SKM-1 (cell line): Measurements from ENCODE around the gene CILP2.
A peak's percentile ranks its signal among the peaks of the same experiment; 100 is the strongest.

ENCODE experiments used
- DNase-seq: peaks from one replicate; lab custom pipeline; 2025; ENCODE audit not compliant: unreplicated experiment; lab: John Stamatoyannopoulos, UW

The CILP2 gene

GRCh38 chr19:19562665-19563347, 24.7 kb downstream of the CILP2 start:
- no peak for DNase-seq

- no peak for DNase-seq
These were observed 25.3 kb downstream of the CILP2 start for GRCh38 chr19:19563348-19563848.

- DNase-seq, result no peak
These were observed 28.2 kb downstream of the CILP2 start for GRCh38 chr19:19566306-19566705.

- DNase-seq, result no peak
These were observed 29.3 kb downstream of the CILP2 start for GRCh38 chr19:19567391-19567790.

GRCh38 chr19:19568802-19569756, 31.0 kb downstream of the CILP2 start:
- DNase-seq, result no peak

GRCh38 chr19:19570571-19570970, 32.5 kb downstream of the CILP2 start:
- no peak for DNase-seq

- DNase-seq, result no peak
These were observed 33.2 kb downstream of the CILP2 start for GRCh38 chr19:19571071-19571786.

GRCh38 chr19:19575411-19575810, 37.3 kb downstream of the CILP2 start:
- DNase-seq, result no peak

GRCh38 chr19:19578252-19578651, 40.2 kb downstream of the CILP2 start:
- no peak for DNase-seq

- DNase-seq, result no peak
These were observed 41.7 kb downstream of the CILP2 start for GRCh38 chr19:19579533-19580361.

GRCh38 chr19:19580418-19580817, 42.4 kb downstream of the CILP2 start:
- DNase-seq, result no peak

GRCh38 chr19:19581391-19581790, 43.3 kb downstream of the CILP2 start:
- DNase-seq, result no peak

- DNase-seq, result no peak
These were observed 44.4 kb downstream of the CILP2 start for GRCh38 chr19:19582471-19582870.

- no peak for DNase-seq
These were observed 46.3 kb downstream of the CILP2 start for GRCh38 chr19:19584356-19584755.

GRCh38 chr19:19587771-19588170, 49.7 kb downstream of the CILP2 start:
- DNase-seq, result no peak

GRCh38 chr19:19588546-19588945, 50.5 kb downstream of the CILP2 start:
- no peak for DNase-seq

GRCh38 chr19:19591133-19591825, 53.2 kb downstream of the CILP2 start:
- peak; percentile 46 for DNase-seq

- no peak for DNase-seq
These were observed 54.6 kb downstream of the CILP2 start for GRCh38 chr19:19592690-19593089.

GRCh38 chr19:19594381-19594780, 56.3 kb downstream of the CILP2 start:
- no peak for DNase-seq

- DNase-seq, result no peak
These were observed 57.2 kb downstream of the CILP2 start for GRCh38 chr19:19595171-19595701.
